Measurements from ENCODE around the gene CYP39A1.

CYP39A1 gene

DNA sequence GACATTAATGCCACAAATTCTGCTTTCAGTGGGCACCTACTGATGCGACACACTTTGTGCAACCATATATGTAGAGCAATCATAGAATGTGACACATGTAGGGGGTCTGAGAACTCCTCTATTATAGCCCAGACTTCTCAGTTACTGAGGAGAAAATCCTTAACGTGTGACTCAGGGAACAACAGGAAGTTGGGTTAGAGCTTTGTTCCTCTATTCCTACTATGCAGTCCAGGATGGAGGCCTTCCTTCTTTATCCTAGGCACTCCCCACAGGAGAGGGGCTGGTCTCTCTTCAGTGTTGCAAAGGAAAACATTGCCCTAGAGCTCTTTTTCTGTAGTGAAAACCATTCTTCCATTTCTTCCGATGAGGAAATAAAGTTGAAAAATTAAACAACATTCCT lies 121.7 kb downstream of the CYP39A1 start:
- no peaks in the 10 kb centered on the region for H3K4me1 Mint-ChIP-seq
- H3K9me3 Mint-ChIP-seq, result peaks cover 10% of the 10 kb centered on the region
- no peak overlapping the region for H3K27ac Mint-ChIP-seq
- no peaks in the 10 kb centered on the region for H3K36me3 Mint-ChIP-seq (ENCODE audit: low read depth)
- H3K4me3 Mint-ChIP-seq, result no peak overlapping the region
- TF ChIP-seq, protein P1, sequence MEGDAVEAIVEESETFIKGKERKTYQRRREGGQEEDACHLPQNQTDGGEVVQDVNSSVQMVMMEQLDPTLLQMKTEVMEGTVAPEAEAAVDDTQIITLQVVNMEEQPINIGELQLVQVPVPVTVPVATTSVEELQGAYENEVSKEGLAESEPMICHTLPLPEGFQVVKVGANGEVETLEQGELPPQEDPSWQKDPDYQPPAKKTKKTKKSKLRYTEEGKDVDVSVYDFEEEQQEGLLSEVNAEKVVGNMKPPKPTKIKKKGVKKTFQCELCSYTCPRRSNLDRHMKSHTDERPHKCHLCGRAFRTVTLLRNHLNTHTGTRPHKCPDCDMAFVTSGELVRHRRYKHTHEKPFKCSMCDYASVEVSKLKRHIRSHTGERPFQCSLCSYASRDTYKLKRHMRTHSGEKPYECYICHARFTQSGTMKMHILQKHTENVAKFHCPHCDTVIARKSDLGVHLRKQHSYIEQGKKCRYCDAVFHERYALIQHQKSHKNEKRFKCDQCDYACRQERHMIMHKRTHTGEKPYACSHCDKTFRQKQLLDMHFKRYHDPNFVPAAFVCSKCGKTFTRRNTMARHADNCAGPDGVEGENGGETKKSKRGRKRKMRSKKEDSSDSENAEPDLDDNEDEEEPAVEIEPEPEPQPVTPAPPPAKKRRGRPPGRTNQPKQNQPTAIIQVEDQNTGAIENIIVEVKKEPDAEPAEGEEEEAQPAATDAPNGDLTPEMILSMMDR (IDR thresholded peaks at IDR 0.05; ENCODE audit: unreplicated experiment in 3 of 3), result no peak
- H3K27me3 Mint-ChIP-seq (ENCODE audit: low read depth), result peaks cover 7% of the 10 kb centered on the region

DNA sequence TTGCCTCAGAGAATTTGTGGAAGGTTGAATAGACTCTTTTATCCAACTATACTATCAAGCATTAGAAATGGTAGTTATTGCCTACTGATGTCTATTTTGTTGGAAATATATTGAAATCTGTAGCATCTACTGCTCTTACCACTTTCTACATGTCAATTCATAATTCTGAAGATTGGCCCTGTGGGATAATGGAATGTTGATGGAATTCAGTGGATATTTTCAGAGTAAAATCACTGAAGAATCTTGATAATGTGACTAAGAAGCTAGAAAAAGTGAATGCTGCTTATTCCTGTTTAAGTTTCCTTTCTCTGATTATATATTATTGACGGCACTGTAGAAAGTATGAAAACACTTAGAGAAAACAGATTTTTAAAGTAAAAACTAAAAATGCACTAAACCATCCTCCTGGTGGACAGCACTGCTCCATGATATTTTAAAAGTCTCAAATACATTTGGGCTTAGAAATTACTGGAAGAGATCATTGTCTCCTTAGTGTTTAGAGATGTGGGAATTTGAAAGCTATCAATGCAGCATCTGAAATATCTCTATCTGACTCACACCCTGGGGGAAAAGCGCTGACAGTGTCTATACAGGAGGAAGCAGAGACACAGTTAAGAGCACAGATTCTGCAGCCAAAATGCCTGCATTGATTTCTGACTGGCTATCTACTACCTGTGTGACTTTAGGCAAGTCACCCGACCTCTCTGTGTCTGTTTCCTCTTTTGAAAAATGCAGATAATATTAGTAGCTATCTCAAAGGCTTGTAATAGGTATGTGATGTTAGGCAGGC lies 123.5 kb downstream of the CYP39A1 start:
- no peaks in the 10 kb centered on the region for H3K9me3 Mint-ChIP-seq
- no peaks in the 10 kb centered on the region for H3K4me1 Mint-ChIP-seq
- no peak overlapping the region for H3K4me3 Mint-ChIP-seq
- no peaks in the 10 kb centered on the region for H3K36me3 Mint-ChIP-seq (ENCODE audit: low read depth)
- TF ChIP-seq, protein P1 (IDR thresholded peaks at IDR 0.05; ENCODE audit: unreplicated experiment in 3 of 3), result no peak
- H3K27ac Mint-ChIP-seq, result no peak overlapping the region
- H3K27me3 Mint-ChIP-seq (ENCODE audit: low read depth), result peaks cover 7% of the 10 kb centered on the region

DNA sequence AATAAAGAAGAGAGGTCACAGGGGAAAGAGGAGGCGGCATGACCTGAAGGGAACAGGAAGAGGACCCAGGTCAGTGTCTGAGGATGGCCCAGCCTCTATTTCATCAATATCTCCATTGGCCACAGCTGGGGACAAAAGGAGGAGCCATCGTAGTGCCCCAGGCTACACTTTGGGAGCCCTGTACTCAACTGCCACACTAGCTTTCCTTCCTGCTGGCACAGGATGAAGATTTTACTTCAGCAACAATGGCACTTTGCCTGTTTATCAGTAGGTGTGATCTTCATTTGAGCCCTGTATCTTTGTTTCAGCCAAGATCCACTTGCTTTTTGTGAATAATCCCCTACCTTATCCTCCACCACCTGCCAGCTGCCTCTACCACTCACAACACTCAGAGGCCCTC lies 126.0 kb downstream of the CYP39A1 start:
- TF ChIP-seq, protein P1 (IDR thresholded peaks at IDR 0.05; ENCODE audit: unreplicated experiment in 3 of 3), result no peak
- Mint-ChIP-seq H3K4me3 (no peak overlapping the region), H3K4me1 (no peaks in the 10 kb centered on the region), H3K9me3 (no peaks in the 10 kb centered on the region), H3K36me3 (ENCODE audit: low read depth) (no peaks in the 10 kb centered on the region), H3K27me3 (ENCODE audit: low read depth) (peaks cover 7% of the 10 kb centered on the region), H3K27ac (no peak overlapping the region)

DNA sequence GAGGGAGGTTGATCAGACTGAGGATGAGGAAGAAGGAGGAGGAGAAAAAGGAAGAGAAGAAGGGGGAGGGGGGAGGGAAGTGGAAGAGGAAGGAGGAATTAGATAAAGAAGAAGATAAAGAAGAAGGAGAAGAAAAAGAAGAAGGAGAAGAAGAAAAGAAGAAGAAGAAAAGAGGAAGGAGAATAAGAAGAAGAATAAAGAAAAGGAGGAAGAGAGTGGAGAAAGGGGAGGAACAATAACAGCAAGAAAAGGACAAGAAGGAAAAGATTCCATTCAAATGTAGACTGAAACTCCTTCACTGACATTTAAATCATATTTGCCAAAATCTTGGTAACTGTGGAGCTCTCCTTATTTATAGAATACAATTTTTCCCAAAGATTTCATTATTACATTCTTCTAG lies 127.0 kb downstream of the CYP39A1 start:
- TF ChIP-seq, protein P1 (IDR thresholded peaks at IDR 0.05; ENCODE audit: unreplicated experiment in 3 of 3), result no peak
- H3K9me3 Mint-ChIP-seq, result no peaks in the 10 kb centered on the region
- H3K4me3 Mint-ChIP-seq, result no peak overlapping the region
- H3K27ac Mint-ChIP-seq, result no peak overlapping the region
- no peaks in the 10 kb centered on the region for H3K4me1 Mint-ChIP-seq
- peaks cover 7% of the 10 kb centered on the region for H3K27me3 Mint-ChIP-seq (ENCODE audit: low read depth)
- H3K36me3 Mint-ChIP-seq (ENCODE audit: low read depth), result no peaks in the 10 kb centered on the region

DNA sequence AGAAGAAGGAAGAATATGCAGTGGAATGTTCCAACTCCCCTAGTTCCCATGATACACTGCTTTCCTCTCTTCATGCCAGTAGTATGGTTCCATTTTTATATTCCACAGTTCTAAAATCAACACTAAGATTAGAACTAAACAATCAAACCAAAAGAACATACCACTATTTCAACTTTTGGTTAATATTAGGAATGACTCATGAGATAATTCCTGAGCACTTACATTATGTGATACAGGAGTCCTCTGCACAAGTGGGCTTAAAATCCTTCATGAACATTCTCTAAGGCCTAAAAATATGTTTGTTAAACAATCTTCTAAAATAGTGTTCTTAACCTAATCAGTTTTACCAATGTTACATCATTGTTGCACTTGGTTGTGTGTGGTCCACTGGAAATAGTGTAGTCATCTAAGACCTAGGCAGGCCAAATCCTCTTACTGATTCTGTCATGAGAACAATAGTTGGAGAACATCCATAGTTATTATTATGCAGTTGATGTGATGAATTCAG lies 131.1 kb downstream of the CYP39A1 start:
- peaks cover 3% of the 10 kb centered on the region for H3K27me3 Mint-ChIP-seq (ENCODE audit: low read depth)
- TF ChIP-seq, protein P1 (IDR thresholded peaks at IDR 0.05; ENCODE audit: unreplicated experiment in 3 of 3), result no peak
- no peaks in the 10 kb centered on the region for H3K36me3 Mint-ChIP-seq (ENCODE audit: low read depth)
- no peak overlapping the region for H3K27ac Mint-ChIP-seq
- no peak overlapping the region for H3K4me3 Mint-ChIP-seq
- H3K4me1 Mint-ChIP-seq, result peaks cover 5% of the 10 kb centered on the region
- H3K9me3 Mint-ChIP-seq, result no peaks in the 10 kb centered on the region

DNA sequence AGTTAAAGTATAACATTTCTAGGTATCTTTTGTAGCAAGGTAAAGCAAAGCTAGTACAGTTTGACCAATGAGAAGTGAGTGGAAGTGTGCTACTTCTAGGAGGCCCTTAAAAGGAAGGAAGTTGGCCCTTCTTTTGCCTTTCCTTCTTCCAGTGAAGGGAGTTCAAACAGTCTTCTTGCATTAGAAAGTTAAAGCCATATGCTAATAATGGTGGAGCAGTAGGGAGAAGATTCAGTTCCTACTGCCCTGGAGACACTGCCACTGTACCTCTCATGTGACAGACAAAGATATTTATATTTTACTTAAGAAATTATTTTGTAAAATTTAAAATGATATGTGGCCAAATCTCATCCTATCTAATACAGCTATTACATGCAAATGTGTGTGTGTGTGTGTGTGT lies 135.4 kb downstream of the CYP39A1 start:
- no peaks in the 10 kb centered on the region for H3K9me3 Mint-ChIP-seq
- no peaks in the 10 kb centered on the region for H3K36me3 Mint-ChIP-seq (ENCODE audit: low read depth)
- no peaks in the 10 kb centered on the region for H3K27me3 Mint-ChIP-seq (ENCODE audit: low read depth)
- peaks cover 5% of the 10 kb centered on the region for H3K4me1 Mint-ChIP-seq
- no peak overlapping the region for H3K4me3 Mint-ChIP-seq
- TF ChIP-seq, protein P1 (IDR thresholded peaks at IDR 0.05; ENCODE audit: unreplicated experiment in 3 of 3), result no peak
- no peak overlapping the region for H3K27ac Mint-ChIP-seq
